ENCODE data around the gene MISP3.

- TF ChIP-seq YY1 (IDR thresholded peaks at IDR 0.05; ENCODE audit: insufficient read depth, insufficient read length) (no peak), SUZ12 (IDR thresholded peaks at IDR 0.05; ENCODE audit: extremely low read depth, insufficient read depth, insufficient read length) (no peak), ZNF274 (IDR thresholded peaks at IDR 0.05; ENCODE audit: low read depth, low read length) (no peak)
Measured at GRCh38 chr19:14054721-14055120, 17.9 kb upstream of the MISP3 start.

All from NT2/D1 (cell line).